OCI-LY7 (cell line): ENCODE data around the gene MPEG1. TPM values are rescaled to one million over a fixed set of nuclear protein-coding genes. Genes with fewer than 3 reads are reported as not detected.
A peak's percentile ranks its signal among the peaks of the same experiment; 100 is the strongest.

Source experiments
- BruUV-seq: library from RNA; stranded (reverse); fragments of 400-500 nt; replicated peaks from 2 replicates; lab custom pipeline; 2021; lab: Mats Ljungman, UMichigan
- CTCF ChIA-PET: fragments of 300-600 bp; sonication (Branson Sonifier 250); formaldehyde crosslinking; loops from one replicate; lab custom pipeline; 2022; ENCODE audit warnings: antibody characterized with exemption; ENCODE audit not compliant: unreplicated experiment; lab: Charles Lee
- POLR2A ChIA-PET: fragments of 300-600 bp; sonication (Branson Sonifier 250); formaldehyde crosslinking; loops from one replicate; lab custom pipeline; 2022; ENCODE audit warnings: antibody characterized with exemption; lab: Charles Lee
- DNase-seq: peaks from one replicate; pipeline ENCODE4 v3.0.0-alpha.2; 2015; ENCODE audit warnings: low spot score
- H2AFZ ChIP-seq: fragments of 200-600 bp; sonication (generic), shearing (Covaris generic); 2 replicates; pipeline ENCODE4 v1.6.1; 2014; ENCODE audit warnings: mild to moderate bottlenecking, antibody characterized with exemption, low read length, moderate library complexity
- H3K27ac ChIP-seq: fragments of 200-600 bp; sonication (generic); 2 replicates; pipeline ENCODE4 v1.5.1; 2014; ENCODE audit warnings: mixed run types, low read depth, mild to moderate bottlenecking, moderate library complexity, low read length, inconsistent platforms; ENCODE audit not compliant: poor library complexity, severe bottlenecking
- H3K36me3 ChIP-seq: fragments of 200-600 bp; sonication (generic); 2 replicates; pipeline ENCODE4 v1.6.1; 2014; ENCODE audit warnings: mild to moderate bottlenecking, antibody characterized with exemption, low read length, moderate library complexity, mixed read lengths; ENCODE audit not compliant: insufficient read depth
- H3K4me1 ChIP-seq: fragments of 200-600 bp; sonication (generic); 2 replicates; pipeline ENCODE4 v1.5.1; 2014; ENCODE audit warnings: mild to moderate bottlenecking, low read length; ENCODE audit not compliant: insufficient read depth, poor library complexity, severe bottlenecking
- H3K4me2 ChIP-seq: fragments of 200-600 bp; sonication (generic); 2 replicates; pipeline ENCODE4 v1.6.1; 2014; ENCODE audit warnings: mild to moderate bottlenecking, low read length
- H3K4me3 ChIP-seq: fragments of 200-600 bp; sonication (generic); 2 replicates; pipeline ENCODE4 v1.5.1; 2014; ENCODE audit warnings: mild to moderate bottlenecking, low read depth, low read length; ENCODE audit not compliant: poor library complexity, severe bottlenecking
- H3K79me2 ChIP-seq: fragments of 200-600 bp; sonication (generic); 2 replicates; pipeline ENCODE4 v1.6.1; 2016; ENCODE audit warnings: low read depth, mild to moderate bottlenecking, low read length, moderate library complexity, mixed read lengths; ENCODE audit not compliant: insufficient read depth
- H3K9me2 ChIP-seq: fragments of 200-600 bp; sonication (generic); 2 replicates; pipeline ENCODE4 v1.6.1; 2016; ENCODE audit warnings: mild to moderate bottlenecking, low read length, mixed read lengths; ENCODE audit not compliant: insufficient read depth
- H3K9me3 ChIP-seq: fragments of 200-600 bp; sonication (generic); 2 replicates; pipeline ENCODE4 v1.6.1; 2014; ENCODE audit warnings: mild to moderate bottlenecking, mixed run types, low read length, mixed read lengths
- H4K20me1 ChIP-seq: fragments of 200-600 bp; sonication (generic); 2 replicates; pipeline ENCODE4 v1.6.1; 2014; ENCODE audit warnings: mild to moderate bottlenecking, antibody characterized with exemption, low read length, moderate library complexity, mixed read lengths; ENCODE audit not compliant: insufficient read depth
- CTCF ChIP-seq: fragments of 200-600 bp; sonication (generic); conservative IDR thresholded peaks from 2 replicates; pipeline ENCODE4 v1.5.1; 2014; ENCODE audit warnings: mild to moderate bottlenecking, antibody characterized with exemption, low read length, moderate library complexity, mixed read lengths
- EZH2phosphoT487 ChIP-seq: fragments of 200-600 bp; sonication (generic); IDR thresholded peaks from 2 replicates; pipeline ENCODE4 v1.6.1; 2018; ENCODE audit warnings: low read depth, borderline replicate concordance, mild to moderate bottlenecking, mixed run types, antibody characterized with exemption, low read length, moderate library complexity, mixed read lengths
- intact Hi-C: fragments of 100-400 bp; cut with micrococcal nuclease; formaldehyde crosslinking; loops from one replicate; pipeline ENCODE4 v1.10.0; 2022; ENCODE audit not compliant: unreplicated experiment
- total RNA-seq, 2 experiments: library from RNA; depleted of rRNA in 1 of 2; stranded (reverse); fragments of >200 nt in 1 of 2; shearing (Covaris generic) in 1 of 2; gene quantifications; 2 replicates each; pipeline ENCODE4 v1.2.3, GENCODE V29; 2014 to 2022

Gene MPEG1
- total RNA-seq, 2 experiments from 2014 or later, result 0.06 to 12.4 TPM

- intact Hi-C loops, result loop anchor here (2.0 kb wide), 2 partner anchors 56 to 68 kb away; no protein-coding TSS in a partner anchor
- Histone ChIP-seq H3K4me3 (peak overlapping the region; percentile 37), H3K9me3 (no peaks in the 10 kb centered on the region), H3K9me2 (no peaks in the 10 kb centered on the region), H3K79me2 (no peaks in the 10 kb centered on the region), H3K36me3 (no peaks in the 10 kb centered on the region), H3K4me2 (peak overlapping the region; percentile 77), H4K20me1 (no peaks in the 10 kb centered on the region), H3K4me1 (peaks cover 44% of the 10 kb centered on the region), H3K27ac (peak overlapping the region; percentile 58), H2AFZ (no peak overlapping the region)
- CTCF ChIA-PET, result no interaction called here
- peak; percentile 94 for DNase-seq
- BruUV-seq, result TSS peak; percentile 87
- POLR2A ChIA-PET, result interaction anchor here (0.6 to 0.7 kb wide), 2 partner anchors 41 to 87 kb away, joined by 3 read pairs; no protein-coding TSS in a partner anchor
- no peak for TF ChIP-seq CTCF
- TF ChIP-seq EZH2phosphoT487, result no peak
These were observed 4.2 kb upstream of the MPEG1 start for GRCh38 chr11:59216641-59217564.

DNA sequence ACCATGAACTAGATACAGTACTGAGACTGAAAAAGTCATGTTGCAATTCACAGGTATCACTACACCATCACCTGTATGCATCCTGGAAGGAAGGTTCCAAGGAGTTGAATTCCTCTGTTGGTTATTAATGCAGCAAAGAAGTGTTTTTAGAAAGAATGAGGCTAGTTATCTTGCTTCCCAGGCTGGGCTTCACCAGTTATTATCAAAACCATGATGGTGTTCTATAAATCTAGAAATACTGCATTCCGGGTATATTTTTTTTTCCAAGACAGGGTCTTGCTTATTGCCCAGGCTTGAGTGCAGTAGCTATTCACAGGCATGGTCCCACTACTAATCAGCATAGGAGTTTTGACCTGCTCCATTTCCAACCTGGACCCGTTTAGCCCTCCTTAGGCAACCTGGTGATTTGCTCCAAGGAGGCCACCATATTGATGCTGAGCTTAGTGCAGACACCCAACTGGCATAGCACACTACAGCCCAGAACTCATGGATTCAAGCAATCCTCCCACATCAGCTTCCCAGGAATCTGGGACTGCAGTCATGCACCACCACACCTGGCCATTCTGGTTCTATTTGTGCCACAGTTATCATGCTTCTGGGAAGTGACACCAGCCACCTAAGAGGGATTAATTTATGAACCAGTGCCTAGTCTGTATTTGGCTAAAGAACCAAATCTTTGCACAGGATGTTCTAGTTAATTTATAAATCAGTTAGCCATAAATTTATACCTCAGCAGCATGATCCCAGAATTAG, 1.6 kb upstream of the MPEG1 start:
- H3K4me3 ChIP-seq, result no peak overlapping the region
- H4K20me1 ChIP-seq, result no peaks in the 10 kb centered on the region
- no peak overlapping the region for H3K27ac ChIP-seq
- H3K36me3 ChIP-seq, result no peaks in the 10 kb centered on the region
- POLR2A ChIA-PET, result interaction anchor here (1.0 kb wide), 1 partner anchor 58 kb away, joined by 3 read pairs; no protein-coding TSS in a partner anchor
- intact Hi-C loops, result no loop called here
- TF ChIP-seq EZH2phosphoT487 (no peak), CTCF (no peak)
- no peak overlapping the region for H3K4me2 ChIP-seq
- H2AFZ ChIP-seq, result no peak overlapping the region
- H3K4me1 ChIP-seq, result peaks cover 44% of the 10 kb centered on the region
- no peaks in the 10 kb centered on the region for H3K9me3 ChIP-seq
- no peak for DNase-seq
- no TSS peak for BruUV-seq
- CTCF ChIA-PET, result no interaction called here
- no peaks in the 10 kb centered on the region for H3K9me2 ChIP-seq
- no peaks in the 10 kb centered on the region for H3K79me2 ChIP-seq
